K562 (cell line): ENCODE results near the gene NECTIN3. TPM values are rescaled to one million over a fixed set of nuclear protein-coding genes. Genes with fewer than 3 reads are reported as not detected.

Experiments used
- BCOR ChIP-seq: fragments of 450-650 bp; IDR thresholded peaks from 2 replicates; pipeline ENCODE4 v1.6.1; 2016
- NRF1 ChIP-seq, 2 experiments: fragments of 450-650 bp; IDR thresholded peaks in 1 of 2; conservative IDR thresholded peaks in 1 of 2; 2 replicates each; pipeline ENCODE4 v1.6.1; 2014; ENCODE audit warnings: mild to moderate bottlenecking in 2 of 2
- TAF1 ChIP-seq: IDR thresholded peaks from 2 replicates; pipeline ENCODE4 v1.6.1; 2011; ENCODE audit warnings: mild to moderate bottlenecking, low read length, moderate library complexity; ENCODE audit not compliant: insufficient read depth, control insufficient read depth, severe bottlenecking; ENCODE audit errors: extremely low read depth
- polyA plus RNA-seq, 8 experiments: library from polyadenylated mRNA; depleted of rRNA in 4 of 8; stranded (reverse) in 5 of 8; unstranded in 3 of 8; fragments of >200 nt; fragmentation: Nextera tagmentation in 2 of 8; fragmentation: Illumina TruSeq in 1 of 8; extraction: Ambion mirVana in 2 of 8; extraction: Trizol in 1 of 8; gene quantifications; 2 replicates each; pipeline versions ENCODE4 v1.2.1 to v1.2.3, GENCODE V29; 2011 to 2014; ENCODE audit warnings: inconsistent platforms in 1 of 8, missing spikeins in 1 of 8
- total RNA-seq, 7 experiments: library from RNA; depleted of rRNA in 6 of 7; stranded (reverse); fragments of >200 nt in 6 of 7; fragmentation: Illumina TruSeq in 2 of 7; extraction: Trizol in 2 of 7; gene quantifications; 2 replicates each; pipeline versions ENCODE4 v1.2.1 to v1.2.3, GENCODE V29; 2011 to 2021; ENCODE audit warnings: low replicate concordance in 1 of 7
- TF ChIP-seq, protein P1 (sequence below), 2 experiments: fragments of 450-650 bp; formaldehyde crosslinking in 1 of 2; IDR thresholded peaks; 2 replicates each; pipeline versions ENCODE4 v1.4.0 to v1.6.1; 2014 to 2020; ENCODE audit warnings: mild to moderate bottlenecking in 2 of 2, borderline replicate concordance in 1 of 2, low read depth in 1 of 2
- TF ChIP-seq, protein P2 (sequence below), 2 experiments: IDR thresholded peaks; 2 replicates each; pipeline ENCODE4 v1.6.1; 2011; ENCODE audit warnings: borderline replicate concordance in 1 of 2, control low read depth in 1 of 2, low read depth in 1 of 2, low read length in 1 of 2, mild to moderate bottlenecking in 1 of 2, mixed read lengths in 1 of 2, moderate library complexity in 1 of 2; ENCODE audit not compliant: insufficient read depth in 1 of 2, insufficient read length in 1 of 2, poor library complexity in 1 of 2, severe bottlenecking in 1 of 2; ENCODE audit errors: extremely low read depth in 1 of 2

Gene NECTIN3
- total and polyA plus RNA-seq, 9 of the 15 experiments (the other 6 are each of a cell fraction or from before 2014, with no cell fraction given), result 0.16 TPM; not detected in 8

DNA sequence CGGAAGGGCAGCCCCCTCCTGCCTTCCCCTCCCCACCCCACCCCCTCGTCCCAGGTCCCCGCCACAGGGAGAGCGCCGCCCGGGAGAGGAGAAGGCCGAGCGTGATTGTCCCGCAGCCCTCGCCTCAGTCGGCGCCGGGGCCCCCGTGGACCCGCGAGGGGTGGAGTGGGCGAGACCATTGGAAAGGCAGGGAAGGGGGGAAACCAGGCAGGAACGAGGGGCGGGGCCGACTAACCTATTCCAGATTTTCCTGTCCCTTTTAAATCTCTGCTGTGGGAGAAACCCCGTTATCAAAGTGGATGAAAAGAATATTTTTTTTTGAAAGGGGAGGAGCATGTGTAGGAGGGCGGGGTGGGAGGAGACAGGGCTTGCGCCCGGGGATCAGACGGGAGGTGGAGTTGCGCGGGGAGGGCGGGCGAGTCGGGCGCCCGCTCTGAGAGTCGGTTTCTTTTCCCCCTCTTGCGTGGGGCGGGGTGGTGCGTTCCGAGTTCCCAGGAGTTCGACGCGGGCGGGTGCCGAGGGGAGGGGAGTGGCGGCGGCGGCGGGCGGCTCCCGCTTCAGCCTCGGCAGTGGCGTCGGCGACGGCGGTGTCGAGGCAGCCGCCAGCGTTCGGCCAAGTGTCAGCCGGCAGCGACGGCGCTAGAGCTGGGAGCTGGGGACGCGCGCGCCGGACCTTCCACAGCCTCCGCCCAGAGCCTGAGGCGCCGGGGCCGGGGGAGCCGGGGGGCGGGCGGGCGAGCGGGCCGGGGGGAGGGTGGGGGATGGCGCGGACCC lies at the start of gene NECTIN3 (continued):
- TF ChIP-seq, protein P1, sequence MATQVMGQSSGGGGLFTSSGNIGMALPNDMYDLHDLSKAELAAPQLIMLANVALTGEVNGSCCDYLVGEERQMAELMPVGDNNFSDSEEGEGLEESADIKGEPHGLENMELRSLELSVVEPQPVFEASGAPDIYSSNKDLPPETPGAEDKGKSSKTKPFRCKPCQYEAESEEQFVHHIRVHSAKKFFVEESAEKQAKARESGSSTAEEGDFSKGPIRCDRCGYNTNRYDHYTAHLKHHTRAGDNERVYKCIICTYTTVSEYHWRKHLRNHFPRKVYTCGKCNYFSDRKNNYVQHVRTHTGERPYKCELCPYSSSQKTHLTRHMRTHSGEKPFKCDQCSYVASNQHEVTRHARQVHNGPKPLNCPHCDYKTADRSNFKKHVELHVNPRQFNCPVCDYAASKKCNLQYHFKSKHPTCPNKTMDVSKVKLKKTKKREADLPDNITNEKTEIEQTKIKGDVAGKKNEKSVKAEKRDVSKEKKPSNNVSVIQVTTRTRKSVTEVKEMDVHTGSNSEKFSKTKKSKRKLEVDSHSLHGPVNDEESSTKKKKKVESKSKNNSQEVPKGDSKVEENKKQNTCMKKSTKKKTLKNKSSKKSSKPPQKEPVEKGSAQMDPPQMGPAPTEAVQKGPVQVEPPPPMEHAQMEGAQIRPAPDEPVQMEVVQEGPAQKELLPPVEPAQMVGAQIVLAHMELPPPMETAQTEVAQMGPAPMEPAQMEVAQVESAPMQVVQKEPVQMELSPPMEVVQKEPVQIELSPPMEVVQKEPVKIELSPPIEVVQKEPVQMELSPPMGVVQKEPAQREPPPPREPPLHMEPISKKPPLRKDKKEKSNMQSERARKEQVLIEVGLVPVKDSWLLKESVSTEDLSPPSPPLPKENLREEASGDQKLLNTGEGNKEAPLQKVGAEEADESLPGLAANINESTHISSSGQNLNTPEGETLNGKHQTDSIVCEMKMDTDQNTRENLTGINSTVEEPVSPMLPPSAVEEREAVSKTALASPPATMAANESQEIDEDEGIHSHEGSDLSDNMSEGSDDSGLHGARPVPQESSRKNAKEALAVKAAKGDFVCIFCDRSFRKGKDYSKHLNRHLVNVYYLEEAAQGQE (IDR thresholded peaks at IDR 0.05; ENCODE audit: borderline replicate concordance), result no peak
- TF ChIP-seq, protein P1 (CRISPR knock-in tag; IDR thresholded peaks at IDR 0.05; ENCODE audit: low read depth), result no peak
- TF ChIP-seq TAF1 (no peak), NRF1 (conservative IDR thresholded peaks at IDR 0.05 in 1 of 2, IDR thresholded peaks at IDR 0.05 in 1 of 2) (peak; percentile 55; a peak in 2 of 4 replicates), BCOR (no peak)
- TF ChIP-seq, protein P2, sequence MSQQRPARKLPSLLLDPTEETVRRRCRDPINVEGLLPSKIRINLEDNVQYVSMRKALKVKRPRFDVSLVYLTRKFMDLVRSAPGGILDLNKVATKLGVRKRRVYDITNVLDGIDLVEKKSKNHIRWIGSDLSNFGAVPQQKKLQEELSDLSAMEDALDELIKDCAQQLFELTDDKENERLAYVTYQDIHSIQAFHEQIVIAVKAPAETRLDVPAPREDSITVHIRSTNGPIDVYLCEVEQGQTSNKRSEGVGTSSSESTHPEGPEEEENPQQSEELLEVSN (IDR thresholded peaks at IDR 0.05; ENCODE audit: borderline replicate concordance in 1 of 2, extremely low read depth in 1 of 2, insufficient read depth in 1 of 2, insufficient read length in 1 of 2, low read depth in 1 of 2, low read length in 1 of 2, poor library complexity in 1 of 2, severe bottlenecking in 1 of 2), result peak in 1 of 2 experiments; percentile 59
